LNCAP (cell line): ENCODE data around the gene CYP4F22.

Experiments used
- CTCF ChIP-seq: fragments of 450-650 bp; IDR thresholded peaks from 2 replicates; pipeline ENCODE4 v1.5.1; 2017; ENCODE audit warnings: mild to moderate bottlenecking

CYP4F22 gene

GRCh38 chr19:15550929-15551292 lies 42.6 kb downstream of the CYP4F22 start:
- no peak for TF ChIP-seq CTCF

GRCh38 chr19:15551293-15552004 lies 43.1 kb downstream of the CYP4F22 start:
- TF ChIP-seq CTCF, result no peak

- no peak for TF ChIP-seq CTCF
Measured at GRCh38 chr19:15555021-15555420, 46.7 kb downstream of the CYP4F22 start.

GRCh38 chr19:15555759-15556633 lies 47.7 kb downstream of the CYP4F22 start:
- TF ChIP-seq CTCF, result peak; percentile 72

GRCh38 chr19:15556634-15557181 lies 48.4 kb downstream of the CYP4F22 start:
- 0 out of 2 replicates have a peak, but pooled peaks have one; percentile 45 for TF ChIP-seq CTCF

GRCh38 chr19:15557223-15557622 lies 48.9 kb downstream of the CYP4F22 start:
- TF ChIP-seq CTCF, result no peak

GRCh38 chr19:15562145-15562544 lies 53.8 kb downstream of the CYP4F22 start:
- no peak for TF ChIP-seq CTCF
